ENCODE measurements around the gene PBX4. TPM values are rescaled to one million over a fixed set of nuclear protein-coding genes. Genes with fewer than 3 reads are reported as not detected.

PBX4 gene
- total RNA-seq, 1 donor: 1.7 TPM

GRCh38 chr19:19661141-19661674 lies 42.7 kb upstream of the PBX4 start:
- TF ChIP-seq CTCF (IDR thresholded peaks at IDR 0.05; ENCODE audit: insufficient read depth, low read depth, low read length): no peak
- no peak overlapping the region for H3K4me3 ChIP-seq (ENCODE audit: low read depth, low read length)
- DNase-seq (ENCODE audit: low read depth): no peak

GRCh38 chr19:19659646-19660245 lies 41.3 kb upstream of the PBX4 start:
- TF ChIP-seq CTCF (IDR thresholded peaks at IDR 0.05; ENCODE audit: insufficient read depth, low read depth, low read length): no peak
- H3K4me3 ChIP-seq (ENCODE audit: low read depth, low read length): no peak overlapping the region
- DNase-seq (ENCODE audit: low read depth): no peak

- DNase-seq (ENCODE audit: low read depth): no peak
- TF ChIP-seq CTCF (IDR thresholded peaks at IDR 0.05; ENCODE audit: insufficient read depth, low read depth, low read length): no peak
- H3K4me3 ChIP-seq (ENCODE audit: low read depth, low read length): no peak overlapping the region
Measured at GRCh38 chr19:19657397-19657783, 38.9 kb upstream of the PBX4 start.

GRCh38 chr19:19656451-19657396 lies 38.2 kb upstream of the PBX4 start:
- TF ChIP-seq CTCF (IDR thresholded peaks at IDR 0.05; ENCODE audit: insufficient read depth, low read depth, low read length): no peak
- H3K4me3 ChIP-seq (ENCODE audit: low read depth, low read length): no peak overlapping the region
- no peak for DNase-seq (ENCODE audit: low read depth)

- DNase-seq (ENCODE audit: low read depth): no peak
- no peak for TF ChIP-seq CTCF (IDR thresholded peaks at IDR 0.05; ENCODE audit: insufficient read depth, low read depth, low read length)
Measured at GRCh38 chr19:19655641-19656343, 37.3 kb upstream of the PBX4 start.

GRCh38 chr19:19655051-19655594 lies 36.6 kb upstream of the PBX4 start:
- no peak for DNase-seq (ENCODE audit: low read depth)
- no peak for TF ChIP-seq CTCF (IDR thresholded peaks at IDR 0.05; ENCODE audit: insufficient read depth, low read depth, low read length)
- no peak overlapping the region for H3K4me3 ChIP-seq (ENCODE audit: low read depth, low read length)

More at GRCh38 chr19:19655641-19656343, 37.3 kb upstream of the PBX4 start:
- H3K4me3 ChIP-seq (ENCODE audit: low read depth, low read length): no peak overlapping the region

Data from fibroblast of villous mesenchyme (primary cell).